Fibroblast of mammary gland (primary cell): ENCODE data around the gene ANKRD18A.
"Not testable (repeated sequence)": the region's sequence is repeated elsewhere in the genome, so short reads cannot be mapped to it uniquely, and the experiment has no call there.

ENCODE experiments used
- DNase-seq: peaks from one replicate; pipeline ENCODE4 v3.0.0-alpha.2; 2010; ENCODE audit warnings: low read depth
- H3K4me3 ChIP-seq: 2 replicates; pipeline ENCODE4 v1.5.1; 2011; ENCODE audit warnings: low read depth, mild to moderate bottlenecking, low read length, moderate library complexity; ENCODE audit not compliant: control insufficient read depth
- CTCF ChIP-seq: conservative IDR thresholded peaks from 2 replicates; pipeline ENCODE4 v1.5.1; 2011; ENCODE audit warnings: low read depth, low read length, inconsistent platforms; ENCODE audit not compliant: control insufficient read depth, insufficient read depth

ANKRD18A gene

GRCh38 chr9:38629511-38629910 lies 9.1 kb upstream of the ANKRD18A start:
- no peak overlapping the region for H3K4me3 ChIP-seq
- no peak for TF ChIP-seq CTCF
- DNase-seq, result no peak

GRCh38 chr9:38626006-38626405 lies 5.6 kb upstream of the ANKRD18A start:
- no peak for TF ChIP-seq CTCF
- no peak for DNase-seq
- no peak overlapping the region for H3K4me3 ChIP-seq

DNA sequence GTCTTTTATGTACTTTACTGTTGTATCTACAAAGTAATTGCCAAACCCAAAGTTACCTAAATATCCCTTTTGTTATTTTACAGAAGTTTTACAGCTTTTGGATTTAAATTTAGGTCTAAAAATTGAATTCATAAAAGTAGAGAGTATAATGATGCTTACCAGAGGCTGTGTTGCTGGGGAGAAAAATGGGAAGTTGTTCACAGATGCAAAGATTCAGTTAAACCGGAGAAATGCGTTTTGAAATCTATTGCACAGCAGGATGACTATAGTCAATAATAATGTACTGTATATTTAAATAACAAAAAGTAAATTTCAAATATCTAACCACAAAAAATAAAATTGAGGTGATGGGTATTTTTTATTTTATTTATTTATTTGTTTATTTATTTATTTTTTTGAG lies 2.6 kb upstream of the ANKRD18A start:
- H3K4me3 ChIP-seq, result no peak overlapping the region
- TF ChIP-seq CTCF, result no peak
- no peak for DNase-seq

DNA sequence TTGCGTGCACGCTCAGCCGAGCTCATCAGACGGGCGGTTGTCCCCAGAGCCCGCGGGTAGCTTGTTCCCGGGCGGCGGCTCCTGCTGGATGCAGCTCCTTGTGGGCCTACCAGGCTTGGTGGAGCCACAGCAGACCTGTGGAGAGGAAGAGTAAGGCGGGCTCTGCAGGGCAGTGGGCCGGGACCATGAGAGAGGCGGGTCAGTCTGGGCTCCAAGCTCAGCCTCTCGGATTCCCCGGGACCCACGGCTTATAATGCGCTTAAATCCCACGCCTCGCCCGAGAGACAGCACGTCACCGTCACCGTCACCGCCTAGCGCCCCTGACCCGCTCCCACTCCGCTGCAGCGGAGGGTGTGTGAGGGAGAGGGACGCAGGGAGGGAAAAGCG lies 1.9 kb upstream of the ANKRD18A start:
- H3K4me3 ChIP-seq, result no peak overlapping the region
- no peak for DNase-seq
- no peak for TF ChIP-seq CTCF

- no peak for DNase-seq
- TF ChIP-seq CTCF, result no peak
- H3K4me3 ChIP-seq, result no peak overlapping the region
Measured at GRCh38 chr9:38621434-38622287, 1.3 kb upstream of the ANKRD18A start.

DNA sequence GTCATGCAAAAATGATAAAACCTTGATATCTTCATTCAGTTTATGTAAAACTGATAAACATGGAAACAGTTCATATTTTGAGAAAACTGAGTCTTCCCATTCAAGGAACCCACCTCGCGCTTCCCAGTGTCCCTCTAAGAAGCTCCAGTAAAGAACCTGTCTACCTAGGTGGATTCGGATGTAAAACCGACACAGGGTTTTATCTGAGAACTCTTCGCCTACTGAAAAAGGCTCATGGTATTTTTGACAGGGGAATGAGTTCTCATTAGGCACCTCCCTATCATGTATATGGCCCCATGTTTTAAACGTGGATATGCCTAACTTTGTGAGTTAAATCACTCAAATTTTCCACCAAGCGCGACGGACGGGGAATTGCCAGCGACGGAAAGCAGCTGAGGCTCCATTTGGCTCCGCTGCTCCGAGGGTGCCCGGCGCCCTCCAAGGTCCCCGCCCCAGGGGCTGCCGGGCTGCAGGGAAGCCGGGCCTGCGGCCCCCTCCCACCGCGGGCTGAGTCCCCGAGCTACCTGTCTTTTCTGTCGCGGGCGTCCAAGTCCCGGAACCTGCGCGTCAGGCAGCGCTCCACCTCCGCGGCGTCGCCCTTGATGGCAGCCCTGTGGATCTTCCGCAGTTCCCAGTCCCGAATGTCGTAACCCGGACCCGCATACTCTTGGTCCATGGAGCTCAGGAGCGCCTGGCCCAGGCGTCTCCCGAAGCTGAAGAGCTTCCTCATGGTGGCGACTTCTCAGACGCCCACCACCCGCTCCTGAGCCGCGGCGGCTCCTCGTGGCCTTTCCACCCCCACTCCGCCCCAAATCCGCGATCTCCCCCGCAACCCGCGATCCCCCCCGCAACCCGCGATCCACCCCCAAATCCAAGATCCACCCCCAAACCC lies 594 bp downstream of the ANKRD18A start:
- H3K4me3 ChIP-seq, result no peak overlapping the region
- DNase-seq, result no peak
- TF ChIP-seq CTCF, result no peak

DNA sequence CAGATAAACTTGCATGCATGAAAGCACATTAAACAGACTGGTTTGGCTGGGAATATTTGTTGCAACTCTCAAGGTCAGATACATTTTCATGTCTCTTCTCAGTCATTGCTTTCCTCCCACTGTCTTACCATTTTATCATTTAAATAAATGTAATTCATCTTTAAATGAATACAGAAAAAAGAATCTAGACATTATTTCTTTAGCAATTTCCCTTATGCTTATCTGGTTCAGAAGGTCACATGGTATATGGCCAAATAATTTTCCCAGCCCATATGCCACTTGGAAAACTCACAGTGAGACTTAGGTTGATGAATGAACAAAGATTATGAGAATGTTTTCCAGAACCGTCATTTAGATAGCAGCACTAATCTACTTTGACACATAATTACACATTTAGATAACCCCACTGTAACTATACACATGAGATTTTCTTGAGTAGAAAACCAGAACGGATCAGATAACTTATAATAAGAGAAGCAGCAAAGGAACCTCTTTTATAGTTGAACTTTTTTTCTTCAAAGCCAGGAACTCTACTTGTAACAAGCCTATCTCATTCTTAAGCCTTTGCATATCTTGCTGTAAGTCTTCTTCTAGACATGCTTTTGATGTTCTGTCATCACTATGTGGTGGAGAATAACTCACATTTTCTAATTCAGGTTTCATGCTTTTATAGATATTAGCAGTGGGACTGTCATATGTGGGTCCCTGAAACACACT lies 22.2 kb downstream of the ANKRD18A start:
- not testable (repeated sequence) for DNase-seq

DNA sequence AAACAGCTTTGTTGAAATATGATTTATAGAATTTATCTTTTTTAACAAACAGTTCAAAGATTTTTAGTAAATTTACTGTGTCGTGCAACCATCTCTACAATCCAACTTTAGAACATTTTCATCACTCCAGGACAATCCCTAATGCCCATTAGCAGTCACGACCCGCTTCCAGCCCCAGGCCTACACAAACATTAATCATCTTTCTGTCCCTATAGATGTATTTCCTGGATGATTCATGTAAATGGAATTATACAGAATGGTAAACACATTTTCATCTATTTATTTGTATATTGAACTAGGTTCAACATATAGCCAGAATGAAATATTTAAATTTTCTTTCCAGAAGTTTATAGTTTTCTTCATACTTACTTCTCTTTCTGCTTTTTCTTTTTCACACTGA lies 25.3 kb downstream of the ANKRD18A start:
- DNase-seq, H3K4me3 ChIP-seq: not testable (repeated sequence)

More for the DNA sequence above, 22.2 kb downstream of the ANKRD18A start:
- not testable (repeated sequence) for H3K4me3 ChIP-seq

- DNase-seq, H3K4me3 ChIP-seq: not testable (repeated sequence)
Measured at GRCh38 chr9:38591346-38592063, 28.9 kb downstream of the ANKRD18A start.
